ENCODE measurements around the gene KCNK7.

Gene KCNK7

DNA sequence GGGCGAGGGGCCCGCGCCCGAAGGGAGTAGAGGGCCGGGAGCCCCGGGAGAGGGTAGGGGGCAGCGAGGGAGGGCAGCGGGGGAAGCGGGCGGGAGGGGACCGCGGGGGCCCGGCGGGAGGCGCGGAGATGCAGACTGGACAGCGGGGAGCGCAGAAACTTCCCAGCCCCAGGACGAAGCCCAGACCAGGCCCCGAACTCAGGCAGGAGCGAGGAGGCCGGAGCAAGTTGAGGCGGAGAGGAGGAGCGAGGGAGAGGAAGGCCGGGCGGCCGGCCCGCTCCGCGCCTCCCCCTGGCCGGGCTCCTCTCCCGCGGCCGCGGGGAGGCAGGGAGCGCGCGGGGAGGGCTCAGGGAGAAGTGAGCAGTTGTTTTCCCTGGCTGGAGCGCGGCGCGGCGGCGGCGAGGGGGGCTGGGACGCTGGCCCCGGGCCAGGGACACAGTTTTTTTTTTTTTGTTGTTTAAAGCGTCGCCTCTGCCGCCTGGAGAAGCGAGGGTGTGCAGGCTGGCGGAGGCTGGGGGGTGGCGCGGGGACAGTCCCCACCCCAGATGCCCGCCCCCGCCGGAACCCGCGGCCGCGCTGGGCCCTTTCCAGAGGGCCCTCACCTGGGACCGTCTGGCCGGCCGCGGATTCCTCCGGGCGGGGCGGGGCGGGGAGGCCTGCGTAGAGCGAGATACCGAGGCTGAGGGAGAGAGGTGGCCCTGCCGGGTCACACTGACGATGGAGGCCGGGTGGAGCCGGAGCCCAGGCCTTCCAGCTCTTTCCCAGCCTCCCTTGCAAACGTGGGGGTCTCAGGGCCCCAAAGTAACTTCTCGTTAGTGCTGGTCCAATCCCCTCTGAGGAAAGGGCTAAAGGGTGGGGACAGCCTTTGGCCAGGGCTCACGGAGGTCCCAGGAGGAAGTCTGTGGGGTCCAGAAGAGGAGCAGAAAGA lies 37.3 kb downstream of the KCNK7 start, which contains the start of gene LTBP3:
Gene LTBP3, minus strand, starts transcription at position 358 of the 928 bp plus-strand sequence. CDS start 400 bp downstream, outside the sequence.
- TF ChIP-seq, protein P1, sequence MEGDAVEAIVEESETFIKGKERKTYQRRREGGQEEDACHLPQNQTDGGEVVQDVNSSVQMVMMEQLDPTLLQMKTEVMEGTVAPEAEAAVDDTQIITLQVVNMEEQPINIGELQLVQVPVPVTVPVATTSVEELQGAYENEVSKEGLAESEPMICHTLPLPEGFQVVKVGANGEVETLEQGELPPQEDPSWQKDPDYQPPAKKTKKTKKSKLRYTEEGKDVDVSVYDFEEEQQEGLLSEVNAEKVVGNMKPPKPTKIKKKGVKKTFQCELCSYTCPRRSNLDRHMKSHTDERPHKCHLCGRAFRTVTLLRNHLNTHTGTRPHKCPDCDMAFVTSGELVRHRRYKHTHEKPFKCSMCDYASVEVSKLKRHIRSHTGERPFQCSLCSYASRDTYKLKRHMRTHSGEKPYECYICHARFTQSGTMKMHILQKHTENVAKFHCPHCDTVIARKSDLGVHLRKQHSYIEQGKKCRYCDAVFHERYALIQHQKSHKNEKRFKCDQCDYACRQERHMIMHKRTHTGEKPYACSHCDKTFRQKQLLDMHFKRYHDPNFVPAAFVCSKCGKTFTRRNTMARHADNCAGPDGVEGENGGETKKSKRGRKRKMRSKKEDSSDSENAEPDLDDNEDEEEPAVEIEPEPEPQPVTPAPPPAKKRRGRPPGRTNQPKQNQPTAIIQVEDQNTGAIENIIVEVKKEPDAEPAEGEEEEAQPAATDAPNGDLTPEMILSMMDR (IDR thresholded peaks at IDR 0.05): peak; percentile 7
- peaks cover 21% of the 10 kb centered on the region for H3K4me1 ChIP-seq
- H3K27me3 ChIP-seq (ENCODE audit: control insufficient read depth, insufficient read depth, low read length): no peaks in the 10 kb centered on the region

DNA sequence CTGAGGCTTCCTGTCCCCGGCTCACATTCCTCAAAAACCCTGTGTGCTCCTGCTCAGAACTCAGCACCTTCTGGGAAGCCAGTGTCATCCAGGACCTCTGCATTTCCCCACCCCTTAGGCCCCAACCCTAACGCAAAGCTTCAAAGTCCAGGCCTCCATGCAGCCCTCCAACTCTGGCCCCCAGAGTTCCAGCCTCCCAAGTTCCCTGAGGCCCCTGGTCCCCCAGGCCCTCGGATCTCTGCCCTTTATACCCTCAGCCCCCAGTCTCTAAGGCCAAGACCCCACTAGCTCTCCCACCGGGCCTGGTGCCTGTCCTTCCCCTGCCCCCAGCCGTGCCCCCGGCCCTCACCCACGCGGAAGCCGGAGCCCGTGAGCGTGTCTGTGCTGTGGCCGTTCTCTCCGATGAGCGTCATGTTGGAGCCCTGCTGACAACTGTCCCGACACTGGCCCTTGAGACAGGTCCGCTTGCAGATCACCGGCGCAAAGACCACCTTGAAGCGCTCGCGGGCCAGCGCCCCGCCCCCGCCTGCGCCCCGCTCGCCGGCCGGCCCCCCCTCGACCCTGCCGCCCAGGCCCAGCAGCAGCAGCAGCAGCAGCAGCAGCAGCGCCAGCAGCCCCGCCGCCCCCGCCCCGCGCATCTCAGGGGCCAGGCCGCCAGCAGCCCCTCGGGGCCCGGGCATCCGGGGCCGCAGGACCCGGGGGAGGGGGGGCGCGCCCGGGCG lies 38.2 kb downstream of the KCNK7 start:
- no peaks in the 10 kb centered on the region for H3K27me3 ChIP-seq (ENCODE audit: control insufficient read depth, insufficient read depth, low read length)
- peaks cover 21% of the 10 kb centered on the region for H3K4me1 ChIP-seq
- H3K79me2 ChIP-seq: no peaks in the 10 kb centered on the region
- peak overlapping the region; percentile 19 for H3K9ac ChIP-seq
- no peaks in the 10 kb centered on the region for H3K9me3 ChIP-seq (ENCODE audit: control insufficient read depth, low read length)
- H3K27ac ChIP-seq: peak overlapping the region; percentile 82
- TF ChIP-seq, protein P1 (IDR thresholded peaks at IDR 0.05): no peak
- peak overlapping the region; percentile 57 for H3K4me3 ChIP-seq (ENCODE audit: low read depth, low read length)
- H3K4me2 ChIP-seq (ENCODE audit: low read length): peak overlapping the region; percentile 72
- H3K36me3 ChIP-seq (ENCODE audit: control insufficient read depth, insufficient read depth, low read length): no peaks in the 10 kb centered on the region
- H2AFZ ChIP-seq: peak overlapping the region; percentile 23

More for the DNA sequence above, 37.3 kb downstream of the KCNK7 start, which contains the start of gene LTBP3:
- Histone ChIP-seq H3K9ac (peak within 1 kb of the TSS; percentile 19), H3K9me3 (ENCODE audit: control insufficient read depth, low read length) (no peaks in the 10 kb centered on the region), H3K4me3 (ENCODE audit: low read depth, low read length) (peak within 1 kb of the TSS; percentile 57), H3K27ac (peak within 1 kb of the TSS; percentile 87), H3K79me2 (peaks cover 4% of the 10 kb centered on the region), H3K36me3 (ENCODE audit: control insufficient read depth, insufficient read depth, low read length) (no peaks in the 10 kb centered on the region), H3K4me2 (ENCODE audit: low read length) (peak within 1 kb of the TSS; percentile 72), H2AFZ (peak within 1 kb of the TSS; percentile 77)

DNA sequence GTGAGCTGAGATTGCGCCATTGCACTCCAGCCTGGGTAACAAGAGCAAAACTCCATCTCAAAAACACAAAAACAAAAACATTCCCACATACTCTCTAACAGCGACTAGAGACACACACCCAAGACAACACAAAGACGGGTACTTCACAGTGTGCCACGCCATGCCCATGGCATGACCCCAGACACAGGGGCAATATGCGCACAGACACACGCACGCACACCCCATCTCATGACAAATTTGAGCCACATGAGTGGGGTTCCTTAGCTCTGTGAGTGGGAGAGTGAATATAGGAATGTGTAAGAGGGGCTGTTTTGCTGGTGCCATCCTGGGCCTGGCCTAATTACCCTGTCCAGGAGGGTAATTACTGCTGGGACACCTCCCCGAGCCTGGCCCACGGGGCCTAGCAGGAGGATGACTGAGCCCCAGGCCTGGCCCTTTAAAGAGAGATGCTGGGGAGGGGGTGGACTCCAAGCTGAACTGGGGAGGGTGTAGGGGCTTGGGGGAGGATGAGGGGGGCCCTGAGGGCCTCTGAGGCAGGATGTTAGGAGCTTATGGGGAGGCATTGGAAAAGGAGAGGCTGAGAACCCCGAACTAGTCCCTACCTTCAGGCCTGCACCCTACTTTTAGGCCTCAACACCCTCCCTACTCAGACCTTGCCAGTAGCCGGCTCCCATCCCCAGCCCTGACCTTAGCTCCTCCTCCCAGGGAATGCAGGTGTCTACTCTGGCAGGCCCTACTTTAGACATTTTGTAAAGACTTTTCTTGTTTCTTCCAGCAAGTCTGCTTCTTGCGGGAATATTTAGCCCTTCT lies 38.9 kb downstream of the KCNK7 start:
- no peaks in the 10 kb centered on the region for H3K36me3 ChIP-seq (ENCODE audit: control insufficient read depth, insufficient read depth, low read length)
- peak overlapping the region; percentile 72 for H3K4me2 ChIP-seq (ENCODE audit: low read length)
- peak overlapping the region; percentile 57 for H3K4me3 ChIP-seq (ENCODE audit: low read depth, low read length)
- H3K27ac ChIP-seq: peak overlapping the region; percentile 82
- no peaks in the 10 kb centered on the region for H3K79me2 ChIP-seq
- TF ChIP-seq, protein P1 (IDR thresholded peaks at IDR 0.05): no peak
- no peaks in the 10 kb centered on the region for H3K27me3 ChIP-seq (ENCODE audit: control insufficient read depth, insufficient read depth, low read length)
- H3K4me1 ChIP-seq: peaks cover 21% of the 10 kb centered on the region
- H3K9ac ChIP-seq: peak overlapping the region; percentile 19
- H3K9me3 ChIP-seq (ENCODE audit: control insufficient read depth, low read length): no peaks in the 10 kb centered on the region
- H2AFZ ChIP-seq: peak overlapping the region; percentile 23

DNA sequence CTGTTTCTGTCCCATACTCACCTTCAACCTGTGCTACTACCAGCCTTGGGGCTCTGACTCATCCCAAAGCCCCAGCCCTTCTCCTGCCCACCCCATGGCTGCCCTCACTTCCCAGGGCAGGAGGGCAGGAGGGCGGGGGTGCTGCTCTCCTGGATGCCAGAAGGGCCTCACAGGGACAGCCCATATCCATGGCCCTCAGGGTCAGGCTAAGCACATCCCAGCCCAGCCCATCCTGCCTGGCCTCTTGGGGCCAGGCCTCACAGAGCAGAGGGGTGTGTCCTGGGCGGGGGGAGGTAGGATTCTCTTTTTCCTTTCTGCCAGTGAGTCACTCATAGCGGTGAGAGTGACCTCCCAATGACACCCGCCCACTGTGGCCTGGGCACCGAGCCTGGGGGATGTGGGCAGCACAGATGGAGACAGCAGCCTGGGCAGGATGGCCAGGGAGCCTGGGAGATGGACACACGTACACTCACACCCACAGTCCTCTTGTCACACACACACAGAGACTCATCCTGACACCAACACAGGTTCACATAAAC lies 39.8 kb downstream of the KCNK7 start:
- H3K4me3 ChIP-seq (ENCODE audit: low read depth, low read length): no peak overlapping the region
- peak overlapping the region; percentile 82 for H3K27ac ChIP-seq

More for the DNA sequence above, 39.8 kb downstream of the KCNK7 start:
- peaks cover 21% of the 10 kb centered on the region for H3K4me1 ChIP-seq
- H3K9me3 ChIP-seq (ENCODE audit: control insufficient read depth, low read length): no peaks in the 10 kb centered on the region
- H3K4me2 ChIP-seq (ENCODE audit: low read length): no peak overlapping the region
- TF ChIP-seq, protein P1 (IDR thresholded peaks at IDR 0.05): no peak
- no peaks in the 10 kb centered on the region for H3K36me3 ChIP-seq (ENCODE audit: control insufficient read depth, insufficient read depth, low read length)
- H3K9ac ChIP-seq: no peak overlapping the region
- H2AFZ ChIP-seq: no peak overlapping the region
- no peaks in the 10 kb centered on the region for H3K27me3 ChIP-seq (ENCODE audit: control insufficient read depth, insufficient read depth, low read length)
- peaks cover 3% of the 10 kb centered on the region for H3K79me2 ChIP-seq
